Glomerular visceral epithelial cell (primary cell): ENCODE measurements around the gene ZFHX3.

Experiments
- DNase-seq: peaks from one replicate; pipeline ENCODE4 v3.0.0-alpha.2; 2016; ENCODE audit errors: extremely low spot score

ZFHX3 gene

GRCh38 chr16:73041676-73042075 lies 6.3 kb downstream of the ZFHX3 start:
- no peak for DNase-seq

DNA sequence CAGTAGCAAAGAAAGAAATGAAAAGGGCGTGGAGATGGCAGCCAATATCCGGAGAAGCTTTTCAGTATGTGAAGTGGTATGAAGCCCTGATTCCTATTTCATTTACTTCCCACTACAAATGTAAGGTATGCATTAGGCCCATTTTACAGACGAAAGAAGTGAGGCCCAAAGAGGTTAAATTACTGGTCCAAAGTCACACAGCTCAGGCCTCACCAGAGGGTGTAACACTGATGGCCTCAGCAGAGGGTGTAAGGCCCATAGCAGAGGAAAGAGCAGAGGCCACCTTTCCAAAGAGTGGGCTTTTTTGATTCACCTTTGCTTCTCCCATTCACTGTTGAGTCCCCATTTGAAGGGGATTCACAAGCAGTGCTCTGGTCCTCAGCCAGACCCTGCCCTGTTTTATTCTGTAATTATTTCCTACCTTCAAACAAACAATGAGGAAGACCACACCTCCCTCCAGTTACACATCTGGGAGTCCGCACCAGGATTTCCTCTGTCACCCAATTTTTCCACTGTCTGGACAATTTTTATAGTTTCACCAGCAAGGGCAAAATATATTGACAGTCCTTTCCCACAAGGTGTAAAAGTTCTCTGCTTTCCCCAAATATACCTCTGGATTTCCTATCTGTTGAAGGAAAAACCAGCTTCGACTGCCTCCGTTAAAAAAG lies 7.1 kb downstream of the ZFHX3 start:
- no peak for DNase-seq

GRCh38 chr16:73040136-73040535 lies 7.8 kb downstream of the ZFHX3 start:
- no peak for DNase-seq

- no peak for DNase-seq
Observed at GRCh38 chr16:73037845-73038570, 9.9 kb downstream of the ZFHX3 start.

DNA sequence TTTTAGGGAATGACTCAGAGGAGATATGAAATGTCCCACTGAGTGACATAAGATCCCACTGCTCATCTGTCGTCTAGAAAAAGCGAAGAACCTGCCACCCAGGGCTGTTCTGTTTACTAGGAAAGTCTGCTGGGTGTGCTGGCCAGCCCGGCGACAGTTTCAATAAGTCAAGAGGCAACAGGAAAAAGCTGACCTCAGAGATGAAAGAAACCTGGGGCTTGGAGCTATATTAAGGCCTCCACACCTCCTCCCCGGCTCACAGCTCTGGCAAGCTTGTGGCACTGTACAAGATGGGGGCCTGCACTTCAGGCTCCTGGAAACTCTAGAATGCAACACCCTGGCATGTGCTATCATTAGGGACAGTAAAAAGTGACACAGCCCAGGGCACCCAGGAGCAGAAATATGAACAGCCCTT lies 10.6 kb downstream of the ZFHX3 start:
- no peak for DNase-seq

- DNase-seq: no peak
Observed at GRCh38 chr16:73036074-73036826, 11.7 kb downstream of the ZFHX3 start.

DNA sequence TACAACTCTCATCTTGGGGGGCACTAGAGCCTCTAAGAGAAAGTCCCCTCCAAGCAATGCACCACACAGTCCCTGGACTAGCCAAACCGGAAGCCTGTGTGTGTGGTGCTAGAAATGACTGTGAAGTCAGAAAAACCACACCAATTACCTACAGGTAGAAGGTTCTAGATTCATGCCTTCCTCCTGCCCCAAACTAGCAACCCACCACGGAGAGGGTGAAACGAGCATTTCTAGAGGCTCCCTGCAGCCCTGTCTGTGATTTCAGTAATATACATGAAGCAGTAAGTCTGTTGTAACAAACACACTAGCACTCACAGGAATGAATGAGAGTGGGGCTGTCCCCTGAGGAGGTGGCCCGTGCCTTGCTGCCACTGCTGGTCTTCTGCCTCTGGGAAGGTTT lies 13.6 kb downstream of the ZFHX3 start:
- DNase-seq: no peak

DNA sequence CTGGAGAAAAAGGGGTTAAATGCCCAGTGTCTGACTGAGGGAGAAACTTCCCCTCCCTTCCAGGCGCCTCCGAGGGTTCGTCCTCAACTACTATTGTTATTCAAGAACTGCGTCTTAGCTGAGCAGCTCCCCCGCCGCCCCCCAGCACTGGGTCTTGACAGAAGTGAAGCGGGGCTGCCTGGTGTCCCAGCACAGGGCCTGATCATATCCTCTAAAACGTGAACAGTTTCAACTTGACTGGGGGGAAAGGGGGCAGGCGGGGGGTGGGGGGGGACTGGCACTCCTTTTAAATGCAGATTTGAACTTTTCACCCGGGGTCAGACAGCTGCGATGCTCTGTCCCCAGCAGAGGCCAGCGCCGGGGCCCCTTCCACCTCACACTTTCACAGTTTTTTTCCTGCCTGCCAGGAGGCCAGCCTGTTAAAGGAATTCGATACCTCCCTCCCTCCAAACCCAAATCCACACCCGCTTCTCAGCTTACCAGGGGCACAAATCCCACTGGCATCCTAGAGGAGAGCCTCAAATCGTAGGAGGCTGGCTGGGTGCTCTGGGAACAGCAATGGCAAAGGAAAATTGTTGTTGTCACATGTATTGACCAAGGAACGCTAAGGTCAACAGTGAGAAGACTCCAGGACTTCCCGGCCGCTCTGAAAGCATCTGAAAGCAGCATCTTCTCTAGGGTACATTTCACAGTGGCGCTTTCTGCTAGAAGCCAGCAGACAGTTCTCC lies 14.5 kb downstream of the ZFHX3 start:
- DNase-seq: no peak

DNA sequence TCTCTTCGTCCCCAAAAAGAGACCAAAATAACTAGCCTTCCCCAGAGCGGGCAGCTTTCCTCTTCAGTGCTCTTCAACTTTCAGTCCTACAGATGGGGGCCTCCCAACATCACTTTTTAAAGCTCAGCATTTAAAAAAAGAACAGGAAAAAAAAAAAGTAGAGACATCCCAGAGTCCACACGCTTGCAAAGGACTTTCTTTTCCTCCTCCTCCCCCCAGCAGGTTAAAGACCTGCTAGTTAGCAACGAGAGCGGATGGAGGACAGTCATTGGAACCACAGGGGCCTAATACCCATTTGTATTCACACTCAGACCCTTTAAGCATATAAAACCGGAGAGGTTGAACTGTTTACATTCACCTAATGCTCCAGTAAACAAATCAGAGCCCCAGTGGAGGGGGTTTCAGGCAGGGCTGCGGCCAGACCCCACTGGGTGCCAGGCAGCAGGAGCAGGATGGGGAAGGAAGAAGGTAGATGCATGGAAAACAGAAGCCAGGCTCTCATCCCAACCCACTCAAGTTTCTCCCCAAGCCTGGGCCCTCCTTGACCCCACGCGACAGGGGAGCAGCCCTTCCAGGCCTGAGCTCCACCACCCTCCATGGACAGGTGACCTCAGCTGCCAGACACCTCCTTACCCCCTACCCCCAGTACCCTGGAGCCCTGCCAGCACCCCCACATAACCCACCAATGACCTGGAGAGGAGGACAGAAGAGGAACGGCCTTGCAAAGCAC lies 15.2 kb downstream of the ZFHX3 start:
- no peak for DNase-seq

- DNase-seq: no peak
Observed at GRCh38 chr16:73031984-73032383, 15.9 kb downstream of the ZFHX3 start.

DNA sequence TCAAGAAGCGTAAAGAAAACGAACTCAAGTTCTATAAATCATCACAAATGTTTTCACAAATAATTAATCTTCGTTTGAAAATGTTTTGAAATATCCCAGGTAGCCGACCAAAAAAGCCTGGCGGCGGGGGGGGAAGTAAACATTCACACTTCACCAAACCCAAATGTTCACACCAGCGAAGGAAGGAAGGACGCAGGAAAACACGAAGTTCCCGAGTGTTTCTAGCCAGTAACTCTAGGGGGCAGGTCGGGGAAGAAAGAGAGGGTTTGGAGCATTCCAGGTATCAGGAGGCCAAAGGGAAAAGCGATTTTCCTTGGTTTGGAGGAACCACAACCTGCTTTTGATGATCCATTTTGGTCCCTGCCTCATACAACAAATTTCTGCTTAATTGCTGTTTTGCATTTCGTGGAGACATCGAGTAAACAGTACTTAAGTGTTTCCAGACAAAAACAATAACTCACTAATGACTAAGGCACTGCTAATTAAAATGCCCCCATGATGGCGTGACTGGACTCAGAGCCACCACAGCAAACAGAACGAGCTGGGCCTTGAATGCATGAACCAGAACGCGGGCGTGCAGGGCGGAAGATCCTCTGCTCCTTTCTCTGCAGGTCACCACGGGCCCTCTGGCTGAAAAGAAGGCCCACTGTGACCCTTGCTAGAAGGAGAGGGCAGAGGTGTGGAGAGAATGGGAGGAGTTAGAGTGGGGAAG lies 16.6 kb downstream of the ZFHX3 start:
- DNase-seq: no peak

DNA sequence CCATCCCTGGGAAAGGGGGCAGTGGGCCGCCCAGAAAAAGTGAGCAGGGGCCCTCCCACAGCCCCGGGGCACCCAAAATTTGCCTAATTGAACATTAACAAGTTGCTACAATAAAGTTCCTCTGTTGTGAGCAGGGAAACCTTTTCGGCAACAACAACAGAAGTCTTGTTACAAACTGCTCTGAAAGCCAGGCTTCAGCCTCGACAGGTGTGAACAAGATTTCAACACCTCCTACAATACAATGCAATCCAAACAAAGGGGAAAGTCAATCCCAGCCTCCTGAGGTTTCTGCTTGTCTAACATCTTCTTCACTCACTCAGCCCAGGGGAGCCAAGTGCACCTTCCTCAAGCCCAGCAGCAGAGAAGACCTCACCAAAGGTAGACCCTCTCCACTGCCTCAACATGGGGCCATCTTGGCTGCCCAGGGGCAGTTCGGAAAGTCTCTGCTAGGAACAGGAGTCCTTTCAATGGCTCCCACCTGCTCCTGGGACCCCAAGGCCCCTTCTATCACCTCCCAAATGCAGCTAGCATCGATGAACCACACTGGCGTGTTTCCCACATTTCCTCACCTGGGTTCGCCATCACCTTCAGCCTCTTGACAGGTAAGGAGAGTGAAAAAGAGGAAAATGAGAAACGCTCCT lies 19.1 kb downstream of the ZFHX3 start:
- DNase-seq: no peak

DNA sequence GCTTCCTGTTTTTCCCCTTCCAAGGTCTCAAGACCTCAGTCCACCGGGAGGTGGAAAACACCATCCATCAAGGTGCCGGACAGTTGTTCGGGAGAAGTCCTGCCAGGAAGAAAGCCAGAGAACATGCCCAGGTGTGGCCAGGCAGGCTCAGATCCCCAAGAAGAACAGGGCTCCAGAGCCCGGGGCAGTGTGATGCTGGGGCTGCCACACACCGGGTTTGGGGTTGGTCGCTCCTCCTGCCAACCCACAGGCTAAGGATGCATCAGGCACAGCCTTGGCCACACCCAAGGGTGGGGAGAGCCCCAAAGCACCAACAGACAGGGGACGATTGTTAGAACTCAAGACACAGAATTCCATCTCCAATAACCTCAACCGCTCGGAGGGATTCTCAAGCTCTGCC lies 19.7 kb downstream of the ZFHX3 start:
- no peak for DNase-seq

GRCh38 chr16:73027685-73028111 lies 20.2 kb downstream of the ZFHX3 start:
- no peak for DNase-seq

GRCh38 chr16:73026754-73027684 lies 20.9 kb downstream of the ZFHX3 start:
- no peak for DNase-seq

GRCh38 chr16:73025856-73026210 lies 22.1 kb downstream of the ZFHX3 start:
- no peak for DNase-seq

- DNase-seq: no peak
Observed at GRCh38 chr16:73025151-73025855, 22.6 kb downstream of the ZFHX3 start.

- no peak for DNase-seq
Observed at GRCh38 chr16:73024571-73025105, 23.3 kb downstream of the ZFHX3 start.
